K562 (cell line): ENCODE results near the gene PRRG4. TPM values are rescaled to one million over a fixed set of nuclear protein-coding genes. Genes with fewer than 3 reads are reported as not detected.

Source experiments
- ASH1L ChIP-seq: fragments of 450-650 bp; IDR thresholded peaks from 2 replicates; pipeline ENCODE4 v1.6.1; 2018; ENCODE audit warnings: borderline replicate concordance, mild to moderate bottlenecking, low read depth; ENCODE audit not compliant: partially characterized antibody
- ATF7 ChIP-seq: fragments of 450-650 bp; IDR thresholded peaks from 2 replicates; pipeline ENCODE4 v1.7.1; 2014; ENCODE audit warnings: mild to moderate bottlenecking, moderate library complexity
- CBX1 ChIP-seq: sonication (generic); IDR thresholded peaks from 2 replicates; pipeline ENCODE4 v1.6.1; 2016; ENCODE audit warnings: antibody characterized with exemption, low read depth, mild to moderate bottlenecking
- CBX8 ChIP-seq: fragments of 200-600 bp; sonication (generic); IDR thresholded peaks from 2 replicates; pipeline ENCODE4 v1.6.1; 2012; ENCODE audit warnings: borderline replicate concordance, mixed run types, low read depth, mild to moderate bottlenecking, moderate library complexity, mixed read lengths, low read length, control low read depth, inconsistent platforms; ENCODE audit not compliant: poor library complexity, severe bottlenecking; ENCODE audit errors: extremely low read depth
- CCAR2 ChIP-seq: fragments of 200-400 bp; formaldehyde crosslinking; IDR thresholded peaks from 2 replicates; pipeline ENCODE4 v1.6.1; 2017; ENCODE audit warnings: mild to moderate bottlenecking, low read depth, low read length
- EP400 ChIP-seq: fragments of 450-650 bp; IDR thresholded peaks from 2 replicates; pipeline ENCODE4 v1.6.1; 2017; ENCODE audit warnings: antibody characterized with exemption, mild to moderate bottlenecking, moderate library complexity
- HDAC2 ChIP-seq: fragments of 450-650 bp; IDR thresholded peaks from 2 replicates; pipeline ENCODE4 v1.6.1; 2016; ENCODE audit warnings: mild to moderate bottlenecking
- HMG20B ChIP-seq: fragments of 250-450 bp; sonication (Bioruptor Pico); IDR thresholded peaks from 2 replicates; pipeline ENCODE4 v1.5.0; 2021; ENCODE audit warnings: mild to moderate bottlenecking
- KHSRP ChIP-seq: fragments of 450-650 bp; IDR thresholded peaks from 2 replicates; pipeline ENCODE4 v1.6.1; 2017
- KLF10 ChIP-seq: fragments of 250-450 bp; sonication (Bioruptor Pico); IDR thresholded peaks from 2 replicates; pipeline ENCODE4 v1.6.1; 2021; ENCODE audit warnings: matching md5 sums
- NCOA6 ChIP-seq: fragments of 450-650 bp; IDR thresholded peaks from 2 replicates; pipeline ENCODE4 v1.6.1; 2017; ENCODE audit warnings: mild to moderate bottlenecking
- POLR2H ChIP-seq: IDR thresholded peaks from 2 replicates; pipeline ENCODE4 v1.6.1; 2016; ENCODE audit warnings: missing genetic modification characterization, low read depth, mild to moderate bottlenecking, control low read depth, missing compliant biosample characterization, moderate library complexity
- RB1 ChIP-seq: fragments of 450-650 bp; IDR thresholded peaks from 2 replicates; pipeline ENCODE4 v1.6.1; 2017; ENCODE audit warnings: low read depth, mild to moderate bottlenecking
- SAP30 ChIP-seq: fragments of 200-600 bp; sonication (generic); IDR thresholded peaks from 2 replicates; pipeline ENCODE4 v1.6.1; 2012; ENCODE audit warnings: borderline replicate concordance, low read depth, mild to moderate bottlenecking, moderate library complexity, low read length, control low read depth, inconsistent platforms; ENCODE audit not compliant: insufficient read depth, poor library complexity, severe bottlenecking
- SIN3A ChIP-seq, 2 experiments: fragments of 150-350 bp in 1 of 2; IDR thresholded peaks; 2 replicates each; pipeline ENCODE4 v1.6.1; 2011 to 2016; ENCODE audit warnings: borderline replicate concordance in 2 of 2, low read depth in 2 of 2, low read length in 2 of 2, mild to moderate bottlenecking in 2 of 2, moderate library complexity in 2 of 2; ENCODE audit not compliant: control insufficient read depth in 1 of 2
- SRSF1 ChIP-seq: fragments of 200-400 bp; formaldehyde crosslinking; IDR thresholded peaks from 2 replicates; pipeline ENCODE4 v1.6.1; 2017; ENCODE audit warnings: mild to moderate bottlenecking, low read depth, low read length, moderate library complexity
- TEAD4 ChIP-seq, 2 experiments: sonication (generic) in 1 of 2; formaldehyde crosslinking in 1 of 2; IDR thresholded peaks; 2 replicates each; pipeline versions ENCODE4 v1.6.1 to v1.8.0; 2012 to 2022; ENCODE audit warnings: borderline replicate concordance in 1 of 2, inconsistent platforms in 1 of 2, low read length in 1 of 2, mild to moderate bottlenecking in 1 of 2, missing genetic modification reagents in 1 of 2
- ZBED1 ChIP-seq: IDR thresholded peaks from 2 replicates; pipeline ENCODE4 v1.6.1; 2014
- ZFP1 ChIP-seq: fragments of 450-650 bp; formaldehyde crosslinking; IDR thresholded peaks from 2 replicates; pipeline ENCODE4 v1.4.0; 2020; ENCODE audit warnings: mild to moderate bottlenecking, mixed read lengths
- ZNF143 ChIP-seq: sonication (generic); formaldehyde crosslinking; IDR thresholded peaks from 2 replicates; pipeline ENCODE4 v1.9.0; 2022; ENCODE audit warnings: mild to moderate bottlenecking, missing genetic modification reagents
- ZNF165 ChIP-seq: fragments of 250-450 bp; sonication (Bioruptor Pico); IDR thresholded peaks from 2 replicates; pipeline ENCODE4 v1.4.0; 2020; ENCODE audit warnings: borderline replicate concordance
- ZNF354B ChIP-seq: fragments of 250-450 bp; sonication (Bioruptor Pico); IDR thresholded peaks from 2 replicates; pipeline ENCODE4 v1.4.0; 2020
- ZNF444 ChIP-seq: fragments of 250-450 bp; sonication (Bioruptor Pico); IDR thresholded peaks from 2 replicates; pipeline ENCODE4 v1.4.0; 2020; ENCODE audit warnings: mild to moderate bottlenecking, moderate library complexity
- ZNF512 ChIP-seq: IDR thresholded peaks from 2 replicates; pipeline ENCODE4 v1.6.1; 2016; ENCODE audit warnings: missing genetic modification characterization, missing compliant biosample characterization
- polyA plus RNA-seq, 8 experiments: library from polyadenylated mRNA; depleted of rRNA in 4 of 8; stranded (reverse) in 5 of 8; unstranded in 3 of 8; fragments of >200 nt; fragmentation: Nextera tagmentation in 2 of 8; fragmentation: Illumina TruSeq in 1 of 8; extraction: Ambion mirVana in 2 of 8; extraction: Trizol in 1 of 8; gene quantifications; 2 replicates each; pipeline versions ENCODE4 v1.2.1 to v1.2.3, GENCODE V29; 2011 to 2014; ENCODE audit warnings: inconsistent platforms in 1 of 8, missing spikeins in 1 of 8
- total RNA-seq, 7 experiments: library from RNA; depleted of rRNA in 6 of 7; stranded (reverse); fragments of >200 nt in 6 of 7; fragmentation: Illumina TruSeq in 2 of 7; extraction: Trizol in 2 of 7; gene quantifications; 2 replicates each; pipeline versions ENCODE4 v1.2.1 to v1.2.3, GENCODE V29; 2011 to 2021; ENCODE audit warnings: low replicate concordance in 1 of 7
- TF ChIP-seq, protein P1 (sequence below), 2 experiments: fragments of 200-800 bp in 1 of 2; sonication (Bioruptor generic) in 1 of 2; sonication (generic) in 1 of 2; formaldehyde crosslinking in 1 of 2; IDR thresholded peaks in 1 of 2; conservative IDR thresholded peaks in 1 of 2; 2 replicates each; pipeline versions ENCODE4 v1.5.0 to v1.6.1; 2016 to 2020; ENCODE audit warnings: missing compliant biosample characterization in 1 of 2, missing genetic modification characterization in 1 of 2, missing genetic modification reagents in 1 of 2

PRRG4 gene
- total and polyA plus RNA-seq, 9 of the 15 experiments (the other 6 are each of a cell fraction or from before 2014, with no cell fraction given): not detected

GRCh38 chr11:32894149-32894827 lies 64.6 kb downstream of the PRRG4 start (continued):
- TF ChIP-seq ZNF143 (CRISPR knock-in tag) (no peak), ZNF354B (CRISPR knock-in tag) (no peak), ZNF512 (tag) (no peak), ZNF165 (CRISPR knock-in tag) (no peak), ASH1L (no peak), NCOA6 (no peak), HDAC2 (peak; percentile 32; the same call in 1 of the 2 replicates), RB1 (no peak), HMG20B (CRISPR knock-in tag) (no peak), KLF10 (CRISPR knock-in tag) (no peak), ATF7 (peak; percentile 88), CBX1 (no peak), CBX8 (no peak), TEAD4 (IDR thresholded peaks at IDR 0.05; ENCODE audit: low read length) (no peak; the same call in 1 of the 2 replicates), TEAD4 (CRISPR knock-in tag; IDR thresholded peaks at IDR 0.05; ENCODE audit: borderline replicate concordance) (no peak), KHSRP (no peak), ZNF444 (CRISPR knock-in tag) (no peak), ZFP1 (CRISPR knock-in tag) (no peak), SAP30 (no peak), EP400 (peak; percentile 54; the same call in 1 of the 2 replicates), CCAR2 (no peak), POLR2H (tag) (peak; percentile 78), SRSF1 (no peak), ZBED1 (no peak), SIN3A (IDR thresholded peaks at IDR 0.05; ENCODE audit: borderline replicate concordance in 2 of 2, control insufficient read depth in 1 of 2, low read depth in 2 of 2, low read length in 2 of 2) (no peak; a peak in 1 of 4 replicates)
- TF ChIP-seq, protein P1, sequence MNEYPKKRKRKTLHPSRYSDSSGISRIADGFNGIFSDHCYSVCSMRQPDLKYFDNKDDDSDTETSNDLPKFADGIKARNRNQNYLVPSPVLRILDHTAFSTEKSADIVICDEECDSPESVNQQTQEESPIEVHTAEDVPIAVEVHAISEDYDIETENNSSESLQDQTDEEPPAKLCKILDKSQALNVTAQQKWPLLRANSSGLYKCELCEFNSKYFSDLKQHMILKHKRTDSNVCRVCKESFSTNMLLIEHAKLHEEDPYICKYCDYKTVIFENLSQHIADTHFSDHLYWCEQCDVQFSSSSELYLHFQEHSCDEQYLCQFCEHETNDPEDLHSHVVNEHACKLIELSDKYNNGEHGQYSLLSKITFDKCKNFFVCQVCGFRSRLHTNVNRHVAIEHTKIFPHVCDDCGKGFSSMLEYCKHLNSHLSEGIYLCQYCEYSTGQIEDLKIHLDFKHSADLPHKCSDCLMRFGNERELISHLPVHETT (CRISPR knock-in tag; conservative IDR thresholded peaks at IDR 0.05 in 1 of 2, IDR thresholded peaks at IDR 0.05 in 1 of 2): no peak
